HG03025 (cell line): ENCODE results near the gene GULP1.
"Not testable (repeated sequence)": the region's sequence is repeated elsewhere in the genome, so short reads cannot be mapped to it uniquely, and the experiment has no call there.

ENCODE experiments used
- ATAC-seq: cut with Tn5 transposase; IDR thresholded peaks from one replicate; pipeline ENCODE4 v1.9.1; 2021; ENCODE audit warnings: mild to moderate bottlenecking, moderate library complexity; ENCODE audit not compliant: unreplicated experiment, low FRiP score

Gene GULP1

GRCh38 chr2:188522517-188522916 is 230.8 kb downstream of the GULP1 start:
- ATAC-seq: no peak

GRCh38 chr2:188523919-188524318 is 232.2 kb downstream of the GULP1 start:
- no peak for ATAC-seq

- ATAC-seq: peak; percentile 56
These were observed 232.9 kb downstream of the GULP1 start for GRCh38 chr2:188524519-188525113.

- no peak for ATAC-seq
These were observed 235.0 kb downstream of the GULP1 start for GRCh38 chr2:188526701-188527100.

GRCh38 chr2:188527141-188527540 is 235.5 kb downstream of the GULP1 start:
- ATAC-seq: no peak

- ATAC-seq: no peak
These were observed 235.9 kb downstream of the GULP1 start for GRCh38 chr2:188527581-188527993.

DNA sequence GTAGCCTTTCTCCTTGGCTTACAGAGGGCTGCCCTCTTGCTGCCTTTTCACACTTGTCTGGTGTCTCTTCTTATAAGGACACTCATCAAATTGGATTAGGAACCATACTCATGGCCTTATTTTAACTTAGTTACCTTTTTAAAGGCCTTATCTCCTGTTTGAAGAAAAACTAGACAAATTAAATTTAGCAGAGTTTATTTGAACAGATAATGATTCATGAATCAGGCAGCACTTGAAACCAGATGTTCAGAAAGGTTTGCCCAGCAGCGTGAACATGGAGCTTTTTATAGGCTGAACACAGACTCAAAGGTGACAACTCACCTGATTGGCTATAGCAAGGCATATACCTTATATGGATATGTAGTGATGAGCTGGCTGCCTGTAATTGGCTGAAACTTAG is 238.0 kb downstream of the GULP1 start:
- no peak for ATAC-seq

DNA sequence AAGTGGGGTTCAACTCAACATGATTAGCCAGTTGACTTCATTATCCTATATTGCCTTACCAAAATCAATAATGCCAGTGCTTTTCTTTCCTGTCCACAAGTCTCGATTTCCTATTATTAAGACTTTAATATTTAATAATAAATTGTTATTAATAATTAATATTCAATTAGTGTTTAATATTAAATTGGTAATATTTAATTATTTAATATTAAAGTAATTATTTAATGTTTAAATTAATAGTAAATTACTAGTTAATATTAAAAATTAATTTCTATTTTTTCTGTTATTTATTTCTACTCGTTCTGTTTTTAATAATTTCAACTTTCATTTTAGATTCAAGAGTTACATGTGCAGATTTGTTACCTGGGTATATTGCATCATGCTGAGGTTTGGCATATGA is 243.2 kb downstream of the GULP1 start:
- ATAC-seq: no peak

DNA sequence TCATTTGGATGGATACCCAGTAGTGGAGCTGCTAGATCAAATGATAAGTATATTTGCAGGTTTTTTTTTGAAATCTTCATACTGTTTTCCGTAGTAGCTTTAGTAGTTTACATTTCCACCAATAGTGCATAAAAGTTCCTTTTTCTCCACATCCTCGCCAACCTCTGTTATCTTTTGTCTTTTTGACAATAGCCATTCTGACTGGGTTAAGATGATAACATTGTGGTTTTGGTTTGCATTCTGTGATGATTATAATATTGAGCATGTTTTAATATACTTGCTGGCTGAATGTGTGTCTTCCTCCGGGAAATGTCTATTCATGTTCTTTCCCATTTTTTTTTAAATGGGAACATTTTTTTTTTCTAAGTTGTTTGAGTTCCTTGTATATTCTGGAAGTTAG is 260.0 kb downstream of the GULP1 start:
- no peak for ATAC-seq

- ATAC-seq: no peak
These were observed 265.4 kb downstream of the GULP1 start for GRCh38 chr2:188557081-188557480.

GRCh38 chr2:188559455-188559854 is 267.8 kb downstream of the GULP1 start:
- not testable (repeated sequence) for ATAC-seq

GRCh38 chr2:188561473-188561979 is 269.9 kb downstream of the GULP1 start:
- no peak for ATAC-seq

DNA sequence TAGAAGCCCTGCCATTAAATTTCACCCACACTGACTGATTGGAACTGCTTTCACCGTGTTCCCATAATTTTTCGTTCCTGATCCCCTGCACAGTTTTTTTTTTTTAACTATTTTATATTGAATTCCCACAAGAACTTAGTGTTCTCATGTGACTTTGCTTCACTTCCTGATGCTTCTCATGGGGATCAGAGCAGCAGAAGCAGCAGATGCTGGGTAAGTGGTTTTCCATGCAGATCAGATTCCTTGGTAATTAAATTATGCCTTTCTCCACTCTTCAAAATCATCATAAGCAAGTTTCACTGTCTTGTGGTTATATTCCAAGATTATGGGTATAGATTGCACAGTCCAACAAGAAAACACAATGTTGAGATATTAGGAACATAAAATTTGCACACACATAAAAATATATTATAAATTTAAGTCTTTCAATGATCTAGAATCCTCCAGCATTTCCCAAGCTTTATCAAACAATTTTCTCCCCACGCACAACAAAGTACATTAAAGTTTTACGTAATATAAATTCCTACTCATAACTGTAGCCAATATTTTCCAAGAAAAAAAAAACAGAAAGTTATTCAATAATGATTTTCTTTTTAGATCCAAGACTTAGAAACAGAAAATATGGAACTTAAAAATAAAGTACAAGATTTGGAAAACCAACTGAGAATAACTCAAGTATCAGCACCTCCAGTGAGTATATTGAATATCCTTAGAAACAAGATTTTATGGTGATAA is 277.9 kb downstream of the GULP1 start:
- no peak for ATAC-seq

- ATAC-seq: no peak
These were observed 278.7 kb downstream of the GULP1 start for GRCh38 chr2:188570370-188570769.

- no peak for ATAC-seq
These were observed 280.0 kb downstream of the GULP1 start for GRCh38 chr2:188571543-188572303.

GRCh38 chr2:188572592-188572991 is 280.9 kb downstream of the GULP1 start:
- ATAC-seq: no peak

- ATAC-seq: no peak
These were observed 281.8 kb downstream of the GULP1 start for GRCh38 chr2:188573453-188573852.

GRCh38 chr2:188576006-188576405 is 284.3 kb downstream of the GULP1 start:
- no peak for ATAC-seq

GRCh38 chr2:188576651-188577050 is 285.0 kb downstream of the GULP1 start:
- ATAC-seq: no peak

- no peak for ATAC-seq
These were observed 285.6 kb downstream of the GULP1 start for GRCh38 chr2:188577231-188577630.

DNA sequence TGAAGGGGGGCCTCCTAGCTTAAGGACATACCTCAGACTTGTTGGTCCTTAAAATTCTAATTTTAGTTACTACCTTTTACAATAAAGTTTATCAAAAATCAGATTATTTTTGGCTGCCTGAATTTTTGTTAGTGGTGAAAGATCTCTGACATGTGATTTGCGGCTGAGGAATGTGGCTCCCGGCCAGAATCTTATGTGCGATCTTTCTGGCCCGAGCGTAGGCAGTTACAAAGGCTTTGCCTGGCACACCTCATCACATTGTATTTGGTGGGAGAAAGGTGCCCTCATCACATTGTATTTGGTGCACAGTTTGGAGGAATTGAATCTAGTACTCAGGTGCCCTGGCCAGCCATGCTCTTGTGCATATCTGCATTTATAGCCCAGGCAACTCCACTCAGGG is 289.1 kb downstream of the GULP1 start:
- ATAC-seq: no peak
